ENCODE data around the gene HACD4.
"Not testable (repeated sequence)": the region's sequence is repeated elsewhere in the genome, so short reads cannot be mapped to it uniquely, and the experiment has no call there.

- not testable (repeated sequence) for TF ChIP-seq CTCF, POLR2A, EP300 (IDR thresholded peaks at IDR 0.05)
Observed at GRCh38 chr9:20973246-20973947, 58.0 kb downstream of the HACD4 start.

Measured in tibial nerve (tissue), 4 donors.